Vagina (tissue), 2 donors: ENCODE results near the gene PSME3IP1. TPM values are rescaled to one million over a fixed set of nuclear protein-coding genes. Genes with fewer than 3 reads are reported as not detected.

Source experiments
- DNase-seq, 2 donors: peaks; one replicate each; pipeline ENCODE4 v3.0.0-alpha.2; 2017; ENCODE audit errors: extremely low spot score in 2 of 2
- H3K27ac ChIP-seq: fragments of 200-600 bp; sonication (generic); one replicate; pipeline ENCODE4 v1.5.1; 2019
- H3K27me3 ChIP-seq: fragments of 200-600 bp; sonication (generic); one replicate; pipeline ENCODE4 v1.5.1; 2019
- H3K36me3 ChIP-seq, 2 donors: fragments of 200-600 bp; sonication (generic); one replicate each; pipeline ENCODE4 v1.5.1; 2017 to 2019
- H3K4me1 ChIP-seq: fragments of 200-600 bp; sonication (generic); one replicate; pipeline ENCODE4 v1.5.1; 2019
- H3K4me3 ChIP-seq, 2 donors: fragments of 200-600 bp; sonication (generic); 1 replicate in 1 of 2; 2 replicates in 1 of 2; pipeline ENCODE4 v1.5.1; 2016 to 2019
- H3K9me3 ChIP-seq: fragments of 200-600 bp; sonication (generic); one replicate; pipeline ENCODE4 v1.5.1; 2019
- CTCF ChIP-seq, 3 experiments: fragments of 450-650 bp in 2 of 3; fragments of 200-600 bp in 1 of 3; sonication (generic) in 1 of 3; IDR thresholded peaks; one replicate each; pipeline ENCODE4 v1.5.1; 2017 to 2019; ENCODE audit warnings: antibody characterized with exemption in 3 of 3, mild to moderate bottlenecking in 2 of 3, moderate library complexity in 2 of 3
- POLR2A ChIP-seq, 2 donors: fragments of 450-650 bp; IDR thresholded peaks; one replicate each; pipeline ENCODE4 v1.6.1; 2017; ENCODE audit warnings: antibody characterized with exemption in 2 of 2, mild to moderate bottlenecking in 2 of 2, moderate library complexity in 2 of 2
- POLR2AphosphoS5 ChIP-seq, 2 donors: sonication (generic); formaldehyde crosslinking; IDR thresholded peaks; one replicate each; pipeline ENCODE4 v1.9.0; 2017; ENCODE audit warnings: antibody characterized with exemption in 2 of 2, mild to moderate bottlenecking in 2 of 2, low read depth in 1 of 2; ENCODE audit not compliant: insufficient read depth in 1 of 2
- intact Hi-C: fragments of 100-400 bp; cut with DNase I; formaldehyde crosslinking; loops from one replicate; pipeline ENCODE4 v1.15.1; 2023
- total RNA-seq: library from RNA; depleted of rRNA; stranded (reverse); fragments of >200 nt; gene quantifications from one replicate; pipeline ENCODE4 v1.2.3, GENCODE V29; 2016

PSME3IP1 gene
- total RNA-seq, 1 donor from 2014 or later: 70.5 TPM

- Histone ChIP-seq H3K27me3 (no peaks in the 10 kb centered on the region), H3K27ac (no peak overlapping the region), H3K4me3 (no peak overlapping the region), H3K4me1 (peaks cover 17% of the 10 kb centered on the region), H3K36me3 (peaks cover 0 to under 1% of the 10 kb centered on the region in 2 donors), H3K9me3 (no peaks in the 10 kb centered on the region)
- no peak for DNase-seq
- no peak for TF ChIP-seq POLR2AphosphoS5 (IDR thresholded peaks at IDR 0.05; ENCODE audit: insufficient read depth in 1 of 2, low read depth in 1 of 2)
- TF ChIP-seq CTCF (IDR thresholded peaks at IDR 0.05): no peak
- TF ChIP-seq POLR2A (IDR thresholded peaks at IDR 0.05): no peak
- intact Hi-C loops: no loop called here
Measured at GRCh38 chr16:57108432-57108831, 77.4 kb downstream of the PSME3IP1 start.

GRCh38 chr16:57107321-57107922 is 78.4 kb downstream of the PSME3IP1 start:
- intact Hi-C loops: no loop called here
- no peak for DNase-seq
- Histone ChIP-seq H3K27me3 (no peaks in the 10 kb centered on the region), H3K4me3 (no peak overlapping the region), H3K9me3 (no peaks in the 10 kb centered on the region), H3K27ac (no peak overlapping the region), H3K4me1 (peaks cover 13% of the 10 kb centered on the region), H3K36me3 (no peaks in the 10 kb centered on the region)
- TF ChIP-seq POLR2AphosphoS5 (IDR thresholded peaks at IDR 0.05; ENCODE audit: insufficient read depth in 1 of 2, low read depth in 1 of 2) (no peak), CTCF (IDR thresholded peaks at IDR 0.05) (no peak), POLR2A (IDR thresholded peaks at IDR 0.05) (no peak)

GRCh38 chr16:57106767-57107166 is 79.1 kb downstream of the PSME3IP1 start:
- TF ChIP-seq POLR2AphosphoS5 (IDR thresholded peaks at IDR 0.05; ENCODE audit: insufficient read depth in 1 of 2, low read depth in 1 of 2): no peak
- no peak for TF ChIP-seq CTCF (IDR thresholded peaks at IDR 0.05)
- no peak for TF ChIP-seq POLR2A (IDR thresholded peaks at IDR 0.05)

DNA sequence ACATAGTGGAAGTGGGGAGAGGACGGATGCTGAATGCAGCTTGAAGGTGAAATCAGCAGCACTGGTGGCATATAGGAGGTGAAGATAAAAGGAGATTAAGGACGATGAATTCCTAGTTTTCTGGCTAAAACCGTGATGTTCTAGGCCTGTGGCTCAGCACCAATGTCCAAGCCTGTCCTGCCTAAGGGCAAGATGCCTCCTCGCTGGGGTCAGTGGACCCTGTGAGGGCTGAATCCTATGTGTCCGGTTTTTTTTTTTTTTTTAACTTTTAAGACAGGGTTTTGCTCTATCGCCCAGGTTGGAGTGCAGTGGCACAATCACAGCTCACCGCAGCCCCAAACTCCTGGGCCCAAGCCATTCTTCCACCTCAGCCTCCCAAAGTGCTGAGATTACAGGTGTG is 80.7 kb downstream of the PSME3IP1 start:
- intact Hi-C loops: no loop called here
- TF ChIP-seq POLR2A (IDR thresholded peaks at IDR 0.05): no peak
- no peak for TF ChIP-seq POLR2AphosphoS5 (IDR thresholded peaks at IDR 0.05; ENCODE audit: insufficient read depth in 1 of 2, low read depth in 1 of 2)
- TF ChIP-seq CTCF (IDR thresholded peaks at IDR 0.05): no peak
- Histone ChIP-seq H3K36me3 (no peaks in the 10 kb centered on the region), H3K4me1 (peaks cover 7% of the 10 kb centered on the region), H3K4me3 (no peak overlapping the region), H3K27me3 (no peaks in the 10 kb centered on the region), H3K27ac (no peak overlapping the region), H3K9me3 (no peaks in the 10 kb centered on the region)
- DNase-seq: no peak

More at GRCh38 chr16:57106767-57107166, 79.1 kb downstream of the PSME3IP1 start:
- Histone ChIP-seq H3K9me3 (no peaks in the 10 kb centered on the region), H3K27ac (no peak overlapping the region), H3K27me3 (no peaks in the 10 kb centered on the region), H3K36me3 (no peaks in the 10 kb centered on the region), H3K4me3 (no peak overlapping the region), H3K4me1 (peaks cover 7% of the 10 kb centered on the region)
- intact Hi-C loops: no loop called here
- DNase-seq: no peak

DNA sequence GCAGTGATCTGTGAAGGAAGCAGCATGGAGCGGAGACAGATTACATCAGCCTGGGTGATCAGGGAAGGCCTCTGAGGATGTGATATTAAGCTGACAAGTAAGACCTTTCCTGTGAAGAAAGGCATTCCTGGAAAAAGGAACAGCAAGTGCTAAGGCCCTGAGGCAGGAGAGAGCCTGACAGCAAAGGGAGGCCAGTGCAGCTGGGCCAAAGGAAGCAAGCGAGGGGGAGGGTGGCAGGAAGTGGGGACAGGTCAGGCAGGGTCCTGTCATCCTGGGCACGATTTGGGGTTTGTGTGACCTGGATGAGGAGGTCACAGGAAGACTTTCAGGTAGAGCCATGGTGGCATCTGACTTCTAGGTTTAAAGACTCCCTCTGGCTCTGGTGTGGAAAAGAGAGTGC is 81.1 kb downstream of the PSME3IP1 start:
- no peak for DNase-seq
- intact Hi-C loops: no loop called here
- no peak for TF ChIP-seq POLR2A (IDR thresholded peaks at IDR 0.05)
- no peak for TF ChIP-seq POLR2AphosphoS5 (IDR thresholded peaks at IDR 0.05; ENCODE audit: insufficient read depth in 1 of 2, low read depth in 1 of 2)
- no peak for TF ChIP-seq CTCF (IDR thresholded peaks at IDR 0.05)

More for the DNA sequence above, 81.1 kb downstream of the PSME3IP1 start:
- no peak overlapping the region for H3K4me3 ChIP-seq
- H3K9me3 ChIP-seq: no peaks in the 10 kb centered on the region
- no peaks in the 10 kb centered on the region for H3K27me3 ChIP-seq
- H3K27ac ChIP-seq: no peak overlapping the region
- H3K36me3 ChIP-seq: no peaks in the 10 kb centered on the region
- peaks cover 11% of the 10 kb centered on the region for H3K4me1 ChIP-seq
